Measurements from ENCODE around the gene IGSF6.

The IGSF6 gene

DNA sequence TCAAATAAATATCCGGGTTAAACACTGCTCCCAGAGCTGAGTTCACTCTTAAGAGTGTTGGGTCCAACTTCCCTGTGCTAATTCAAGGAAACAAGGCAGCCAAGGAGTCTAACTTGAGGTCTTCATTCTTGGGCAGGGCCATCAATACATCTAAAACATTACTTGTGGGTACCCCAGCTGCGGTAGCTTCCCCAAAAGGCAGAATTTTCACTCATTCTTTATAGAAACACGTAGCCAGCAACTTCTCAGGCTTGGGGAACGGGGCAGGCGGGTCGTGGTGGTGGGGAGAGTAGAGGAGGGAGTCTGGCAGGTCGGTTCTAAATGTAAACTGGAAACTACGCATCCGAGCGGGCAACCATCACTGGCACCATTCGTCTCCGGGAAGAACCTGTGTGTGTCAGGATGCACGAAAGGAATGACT lies 53.7 kb downstream of the IGSF6 start:
- no peak for DNase-seq

DNA sequence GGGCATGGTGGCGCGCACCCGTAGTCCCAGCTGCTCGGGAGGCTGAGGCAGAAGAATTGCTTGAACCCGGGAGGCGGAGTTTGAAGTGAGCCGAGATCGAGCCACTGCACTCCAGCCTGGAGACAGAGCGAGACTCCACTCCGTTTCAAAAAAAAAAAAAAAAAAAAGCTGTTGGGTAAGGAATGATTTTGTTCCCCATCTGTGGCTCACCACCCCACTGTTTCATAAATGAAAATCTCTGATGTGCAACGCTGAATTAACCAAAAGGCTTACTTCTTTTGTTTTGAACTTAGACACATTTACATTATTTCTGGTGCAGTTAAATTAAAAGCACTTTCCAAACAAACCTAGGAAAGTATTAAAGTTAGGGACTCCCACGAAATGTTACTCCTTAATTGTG lies 54.2 kb downstream of the IGSF6 start:
- DNase-seq: no peak

DNA sequence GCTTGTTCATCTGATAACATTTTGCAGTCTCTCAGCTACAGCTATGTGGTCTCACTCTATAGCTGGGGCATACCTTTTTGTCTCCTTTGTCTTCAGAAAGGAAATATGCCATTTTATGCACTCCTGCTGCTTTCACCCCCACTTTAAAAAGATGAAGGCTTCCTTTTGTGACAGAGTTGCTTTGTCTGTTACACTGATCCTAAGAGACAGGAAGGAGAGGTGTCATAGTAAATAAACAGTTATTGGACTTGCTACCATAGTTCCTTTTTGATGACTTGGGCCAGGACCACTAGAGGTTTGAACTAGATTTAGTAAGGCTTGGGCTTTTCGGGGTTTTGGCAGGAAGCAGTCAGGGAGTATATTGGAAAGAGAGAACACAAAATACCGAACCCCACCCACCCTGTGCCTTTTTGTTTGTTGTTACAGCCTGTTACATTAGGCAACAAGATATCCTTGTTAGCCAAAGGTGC lies 54.8 kb downstream of the IGSF6 start:
- DNase-seq: no peak

DNA sequence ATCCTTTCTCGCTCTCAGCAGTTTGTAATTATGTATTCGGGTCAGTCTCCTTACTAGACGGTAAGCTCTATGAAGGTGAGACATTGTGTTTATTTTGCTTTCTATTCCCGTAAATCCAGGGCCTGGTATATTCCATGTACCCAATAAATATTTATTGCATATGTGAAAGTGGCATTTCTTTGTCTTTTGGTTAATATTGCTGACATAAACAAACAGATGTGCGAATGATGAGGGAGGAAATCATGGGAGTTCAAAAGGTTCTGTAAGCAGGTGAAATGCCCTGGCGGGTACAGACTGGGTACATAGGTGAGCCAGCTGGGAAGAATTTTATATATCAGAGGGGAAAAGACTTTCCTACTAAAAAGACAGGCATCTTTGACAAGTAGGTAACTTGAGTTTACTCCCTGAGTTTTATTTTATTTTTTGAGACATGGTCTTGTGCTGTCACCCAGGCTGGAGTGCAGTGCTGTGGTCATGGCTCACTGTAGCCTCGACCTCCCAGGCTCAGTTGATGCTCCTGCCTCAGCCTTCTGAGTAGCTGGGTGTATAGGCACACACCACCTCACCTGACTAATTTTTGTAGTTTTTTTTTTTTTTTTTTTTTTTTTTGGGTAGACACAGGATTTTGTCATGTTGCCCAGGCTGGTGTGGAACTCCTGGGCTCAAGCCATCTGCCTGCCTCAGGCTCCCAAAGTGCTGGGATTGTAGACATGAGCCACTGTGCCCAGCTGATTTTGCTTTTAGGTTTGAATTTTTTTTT lies 58.7 kb downstream of the IGSF6 start:
- no peak for DNase-seq

DNA sequence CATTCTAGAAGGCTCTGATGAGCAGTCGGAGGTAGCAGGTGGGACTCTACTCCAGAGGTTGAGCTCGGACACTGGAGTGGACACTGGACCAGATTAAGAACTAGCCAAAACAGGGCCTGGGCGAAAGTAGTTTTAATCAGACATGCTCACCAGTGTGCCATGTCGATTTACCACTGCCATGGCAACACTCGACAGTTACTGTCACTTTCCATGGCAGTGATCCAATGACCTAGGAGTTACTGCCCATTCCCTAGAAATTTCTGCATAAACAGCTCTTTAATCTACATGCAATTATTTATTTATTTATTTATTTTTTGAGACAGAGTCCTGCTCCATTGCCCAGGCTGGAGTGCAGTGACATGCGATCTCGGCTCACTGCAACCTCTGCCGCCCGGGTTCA lies 60.2 kb downstream of the IGSF6 start:
- DNase-seq: no peak

DNA sequence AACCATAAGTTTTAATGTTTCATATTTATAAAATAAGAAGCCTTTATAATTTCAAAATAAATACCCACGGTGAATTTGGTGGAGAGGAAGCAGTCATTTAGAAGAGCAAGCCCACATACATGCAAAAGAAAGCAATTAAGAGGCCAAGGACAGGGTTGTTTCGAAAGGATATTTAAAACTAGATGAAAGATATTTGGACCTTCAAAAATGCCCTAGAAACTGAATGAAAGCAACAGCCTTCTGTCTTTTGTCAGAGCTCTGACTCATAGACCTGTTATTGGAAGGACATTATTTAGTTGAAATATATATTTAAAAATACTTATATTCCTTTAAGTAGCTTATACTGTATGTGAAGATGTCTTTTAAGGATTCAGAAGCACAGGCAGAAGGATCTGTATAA lies 61.6 kb downstream of the IGSF6 start:
- DNase-seq: no peak

DNA sequence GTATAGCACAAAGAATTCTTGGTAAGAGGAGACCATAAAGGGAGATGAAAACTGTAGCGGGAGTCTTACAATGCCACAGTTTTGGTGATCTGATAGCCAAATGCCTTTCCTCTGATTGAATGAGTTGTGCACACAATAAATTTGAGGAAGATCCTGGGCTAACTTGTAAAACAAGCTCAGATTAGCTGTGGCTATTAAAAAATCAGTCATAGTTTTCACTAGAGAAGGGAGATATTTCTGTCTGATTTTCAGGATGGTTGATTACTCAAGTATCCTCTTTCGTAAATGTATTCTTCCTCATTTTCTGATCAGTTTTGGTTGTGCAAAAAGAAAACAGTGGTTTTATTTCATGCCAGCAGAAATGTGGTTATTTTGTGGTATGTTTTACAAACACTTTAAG lies 62.1 kb downstream of the IGSF6 start:
- DNase-seq: no peak

DNA sequence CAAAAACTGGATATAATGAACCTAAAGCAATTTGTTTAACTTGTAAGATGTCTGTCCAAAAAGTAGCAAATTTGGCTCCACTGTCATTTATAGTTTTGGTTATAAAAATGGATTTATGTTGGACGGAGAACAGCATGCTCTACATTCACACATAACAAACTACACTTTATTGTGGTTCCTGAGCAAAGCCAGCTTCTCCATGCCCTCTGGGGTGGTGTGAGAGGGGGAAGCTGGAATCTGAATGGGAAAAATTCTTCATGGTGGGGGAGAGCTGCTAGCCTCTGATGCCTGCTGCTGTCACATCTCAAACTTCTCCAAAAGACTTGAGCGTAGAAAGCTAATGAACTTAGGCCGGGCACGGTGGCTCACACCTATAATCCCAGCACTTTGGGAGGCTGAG lies 62.9 kb downstream of the IGSF6 start:
- no peak for DNase-seq
